H1 (cell line): ENCODE measurements around the gene ZNF189. TPM values are rescaled to one million over a fixed set of nuclear protein-coding genes. Genes with fewer than 3 reads are reported as not detected.

Source experiments
- CTCF ChIA-PET: fragments of 300-600 bp; sonication (Branson Sonifier 250); formaldehyde crosslinking; loops from one replicate; lab custom pipeline; 2021; ENCODE audit not compliant: partially characterized antibody; lab: Charles Lee
- POLR2A ChIA-PET: fragments of 300-600 bp; sonication (Branson Sonifier 250); formaldehyde crosslinking; loops from one replicate; lab custom pipeline; 2021; ENCODE audit warnings: inconsistent platforms; ENCODE audit not compliant: partially characterized antibody; lab: Charles Lee
- DNase-seq, 2 experiments: peaks; one replicate each; pipeline versions ENCODE4 v3.0.0 to v3.0.0-alpha.2; 2010 to 2022; ENCODE audit warnings: low spot score in 2 of 2, low read depth in 1 of 2, mixed read lengths in 1 of 2
- FAIRE-seq: peaks from 2 replicates; lab custom pipeline; 2011; peaks lifted over from hg19 to GRCh38; lab: Jason Lieb, UNC
- H2AFZ ChIP-seq: 2 replicates; pipeline ENCODE4 v1.8.1; 2012; ENCODE audit warnings: low read length, inconsistent platforms
- H2AK5ac ChIP-seq: 2 replicates; pipeline ENCODE4 v1.6.1; 2013; ENCODE audit warnings: low read depth, low read length
- H2BK120ac ChIP-seq: replicated peaks from 2 replicates; pipeline ENCODE3; 2013; ENCODE audit warnings: low read depth, low read length, inconsistent platforms
- H2BK12ac ChIP-seq: 2 replicates; pipeline ENCODE4 v1.6.1; 2013; ENCODE audit warnings: low read depth, low read length
- H2BK15ac ChIP-seq: 2 replicates; pipeline ENCODE4 v1.6.1; 2013; ENCODE audit warnings: low read length
- H2BK20ac ChIP-seq: 2 replicates; pipeline ENCODE4 v1.6.1; 2013; ENCODE audit warnings: low read length
- H2BK5ac ChIP-seq: 2 replicates; pipeline ENCODE4 v1.6.1; 2013; ENCODE audit warnings: low read depth, low read length
- H3K14ac ChIP-seq: 2 replicates; pipeline ENCODE4 v1.6.1; 2013; ENCODE audit warnings: inconsistent platforms; ENCODE audit not compliant: insufficient read length
- H3K18ac ChIP-seq: 2 replicates; pipeline ENCODE4 v1.6.1; 2013; ENCODE audit warnings: low read length; ENCODE audit errors: extremely low read depth
- H3K23ac ChIP-seq: 2 replicates; pipeline ENCODE4 v1.6.1; 2013; ENCODE audit warnings: inconsistent platforms; ENCODE audit not compliant: insufficient read length
- H3K23me2 ChIP-seq: 2 replicates; pipeline ENCODE4 v1.6.1; 2013; ENCODE audit warnings: low read depth, low read length
- H3K27ac ChIP-seq: 2 replicates; pipeline ENCODE4 v1.6.1; 2011; ENCODE audit warnings: low read depth, low read length, inconsistent platforms
- H3K27me3 ChIP-seq, 4 experiments: replicated peaks in 1 of 4; 1 replicate in 1 of 4; 2 replicates in 3 of 4; pipeline versions ENCODE4 v1.6.1 to v1.8.1; 2011 to 2013; ENCODE audit warnings: low read length in 3 of 4, mild to moderate bottlenecking in 3 of 4, inconsistent platforms in 2 of 4, mixed read lengths in 2 of 4, moderate library complexity in 1 of 4; ENCODE audit not compliant: control insufficient read depth in 3 of 4, insufficient read depth in 3 of 4; ENCODE audit errors: extremely low read depth in 1 of 4
- H3K36me3 ChIP-seq, 4 experiments: 2 replicates each; pipeline versions ENCODE4 v1.6.1 to v1.8.1; 2011 to 2013; ENCODE audit warnings: mild to moderate bottlenecking in 4 of 4, low read length in 3 of 4, moderate library complexity in 2 of 4, control low read depth in 1 of 4, inconsistent platforms in 1 of 4; ENCODE audit not compliant: insufficient read depth in 4 of 4, control insufficient read depth in 2 of 4
- H3K4ac ChIP-seq: replicated peaks from 2 replicates; pipeline ENCODE3; 2013; ENCODE audit warnings: low read length, low read depth, mixed read lengths, inconsistent platforms; ENCODE audit not compliant: insufficient read length
- H3K4me1 ChIP-seq, 4 experiments: replicated peaks in 1 of 4; 1 replicate in 1 of 4; 2 replicates in 3 of 4; pipeline versions ENCODE4 v1.6.1 to v1.8.1; 2011 to 2013; ENCODE audit warnings: low read length in 3 of 4, inconsistent platforms in 2 of 4, mixed read lengths in 1 of 4; ENCODE audit not compliant: insufficient read depth in 4 of 4, control insufficient read depth in 3 of 4
- H3K4me2 ChIP-seq, 2 experiments: 2 replicates each; pipeline versions ENCODE4 v1.6.1 to v1.8.1; 2011 to 2013; ENCODE audit warnings: low read depth in 2 of 2, low read length in 2 of 2, control low read depth in 1 of 2, inconsistent platforms in 1 of 2, mild to moderate bottlenecking in 1 of 2; ENCODE audit not compliant: insufficient read depth in 1 of 2
- H3K4me3 ChIP-seq, 4 experiments: fragments of 200-600, 300-600 bp in 1 of 4; sonication (generic), shearing (Covaris generic), sonication (Bioruptor Twin) in 1 of 4; 2 replicates each; pipeline versions ENCODE4 v1.5.1 to v1.8.1; 2011 to 2016; ENCODE audit warnings: low read length in 4 of 4, low read depth in 3 of 4, control low read depth in 2 of 4, inconsistent platforms in 2 of 4, mild to moderate bottlenecking in 2 of 4, mixed read lengths in 1 of 4, moderate library complexity in 1 of 4; ENCODE audit not compliant: insufficient read depth in 2 of 4; ENCODE audit errors: extremely low read depth in 1 of 4
- H3K56ac ChIP-seq: replicated peaks from 2 replicates; pipeline ENCODE3; 2013; ENCODE audit warnings: low read depth, mild to moderate bottlenecking, mixed read lengths, low read length, inconsistent platforms; ENCODE audit not compliant: insufficient read length
- H3K79me1 ChIP-seq: 2 replicates; pipeline ENCODE4 v1.6.1; 2013; ENCODE audit warnings: low read depth, low read length, control low read depth
- H3K79me2 ChIP-seq, 2 experiments: 2 replicates each; pipeline versions ENCODE4 v1.6.1 to v1.8.1; 2012 to 2013; ENCODE audit warnings: low read length in 2 of 2, mild to moderate bottlenecking in 2 of 2, inconsistent platforms in 1 of 2; ENCODE audit not compliant: insufficient read depth in 2 of 2, control insufficient read depth in 1 of 2
- H3K9ac ChIP-seq, 4 experiments: replicated peaks in 1 of 4; 1 replicate in 1 of 4; 2 replicates in 3 of 4; pipeline versions ENCODE4 v1.6.1 to v1.8.1; 2011 to 2013; ENCODE audit warnings: low read depth in 3 of 4, low read length in 3 of 4, control low read depth in 2 of 4, mild to moderate bottlenecking in 2 of 4, moderate library complexity in 2 of 4, inconsistent platforms in 1 of 4; ENCODE audit errors: extremely low read depth in 1 of 4
- H3K9me3 ChIP-seq, 2 experiments: 2 replicates each; pipeline versions ENCODE4 v1.6.1 to v1.8.1; 2012 to 2013; ENCODE audit warnings: mild to moderate bottlenecking in 2 of 2, moderate library complexity in 2 of 2, control low read depth in 1 of 2, inconsistent platforms in 1 of 2, low read depth in 1 of 2, low read length in 1 of 2, mixed read lengths in 1 of 2; ENCODE audit not compliant: insufficient read depth in 2 of 2
- H4K20me1 ChIP-seq, 2 experiments: replicated peaks in 1 of 2; 2 replicates each; pipeline versions ENCODE3 to v1.8.1; 2011 to 2013; ENCODE audit warnings: inconsistent platforms in 2 of 2, low read length in 2 of 2, mild to moderate bottlenecking in 1 of 2; ENCODE audit not compliant: insufficient read depth in 2 of 2, control insufficient read depth in 1 of 2
- H4K5ac ChIP-seq: 2 replicates; pipeline ENCODE4 v1.6.1; 2013; ENCODE audit warnings: low read length, low read depth, mixed read lengths, inconsistent platforms; ENCODE audit not compliant: insufficient read length
- H4K8ac ChIP-seq: 2 replicates; pipeline ENCODE4 v1.8.0; 2013; ENCODE audit warnings: mild to moderate bottlenecking, moderate library complexity, low read length, inconsistent platforms; ENCODE audit not compliant: insufficient read depth; ENCODE audit errors: extremely low read depth
- H4K91ac ChIP-seq: replicated peaks from 2 replicates; pipeline ENCODE3; 2013; ENCODE audit warnings: low read length, mixed read lengths, inconsistent platforms; ENCODE audit not compliant: insufficient read length
- HDAC2 ChIP-seq, 2 experiments: fragments of 300-600 bp in 1 of 2; sonication (generic) in 1 of 2; IDR thresholded peaks; 2 replicates each; pipeline ENCODE4 v1.6.1; 2011 to 2012; ENCODE audit warnings: low read depth in 2 of 2, low read length in 2 of 2, mild to moderate bottlenecking in 2 of 2, moderate library complexity in 2 of 2, borderline replicate concordance in 1 of 2, inconsistent platforms in 1 of 2
- SP2 ChIP-seq: IDR thresholded peaks from 2 replicates; pipeline ENCODE4 v1.6.1; 2012; ENCODE audit warnings: mild to moderate bottlenecking, low read length, inconsistent platforms
- ZNF274 ChIP-seq: IDR thresholded peaks from 2 replicates; pipeline ENCODE4 v1.7.0; 2012; ENCODE audit warnings: low read length, borderline replicate concordance; ENCODE audit errors: extremely low read depth
- WGBS, 2 experiments: shearing (Covaris generic) in 1 of 2; methylation state at CpG; one replicate each; pipeline versions ENCODE4 v1.1.6 to v1.1.7; 2013 to 2015; ENCODE audit warnings: low lambda C conversion rate in 2 of 2, mixed read lengths in 2 of 2, inconsistent platforms in 1 of 2, low coverage in 1 of 2, missing lambda C conversion rate in 1 of 2; ENCODE audit not compliant: insufficient replicate concordance in 2 of 2, insufficient coverage in 1 of 2, insufficient read length in 1 of 2; ENCODE audit errors: extremely low coverage in 1 of 2, missing lambda C conversion rate in 1 of 2; 5-methylcytosine and 5-hydroxymethylcytosine counted together
- polyA plus RNA-seq, 7 experiments: library from polyadenylated mRNA; depleted of rRNA in 3 of 7; stranded (reverse) in 5 of 7; unstranded in 2 of 7; fragments of >200 nt in 5 of 7; fragments of 200-250 nt in 2 of 7; gene quantifications; 1 replicate in 5 of 7; 2 replicates in 1 of 7; 4 replicates in 1 of 7; pipeline versions ENCODE4 v1.2.1 to v1.2.3, GENCODE V29; 2011 to 2013; ENCODE audit warnings: missing spikeins in 2 of 7, mixed read lengths in 2 of 7
- total RNA-seq: library from RNA; stranded (reverse); fragmentation: NEBNext Ultra II Directional; extraction: Animal tissue kit (Norgen Biotek cat#: 25700); gene quantifications from 2 replicates; pipeline ENCODE4 v1.2.1, GENCODE V29; 2021

ZNF189 gene
- total and polyA plus RNA-seq, 2 of the 8 experiments (the other 6 are each of a cell fraction or from before 2014, with no cell fraction given): 1.9 to 12.3 TPM

- H2BK120ac ChIP-seq: no peak overlapping the region
- H3K4me3 ChIP-seq: no peak overlapping the region
- H3K56ac ChIP-seq: no peak overlapping the region
- POLR2A ChIA-PET: interaction anchor here (0.7 kb wide), 1 partner anchor 8 kb away, joined by 3 read pairs; no protein-coding TSS in a partner anchor
- no peak overlapping the region for H3K14ac ChIP-seq
- H3K23ac ChIP-seq: no peak overlapping the region
- CTCF ChIA-PET: interaction anchor here (0.6 to 0.7 kb wide), 2 partner anchors 10 to 537 kb away, joined by 3 to 4 read pairs; no protein-coding TSS in a partner anchor
- H3K18ac ChIP-seq: no peak overlapping the region
- no peak for TF ChIP-seq SP2
- no peak for TF ChIP-seq HDAC2 (IDR thresholded peaks at IDR 0.05; ENCODE audit: borderline replicate concordance in 1 of 2, low read depth in 2 of 2, low read length in 2 of 2)
- no peak for TF ChIP-seq ZNF274
- H3K27me3 ChIP-seq: no peaks in the 10 kb centered on the region
- H3K79me2 ChIP-seq: no peaks in the 10 kb centered on the region
- no peaks in the 10 kb centered on the region for H3K36me3 ChIP-seq
- no peak overlapping the region for H4K5ac ChIP-seq
- no peak overlapping the region for H3K9ac ChIP-seq
- no peak overlapping the region for H4K8ac ChIP-seq
- DNase-seq: no peak
- H3K4ac ChIP-seq: no peak overlapping the region
- no peak overlapping the region for H2AK5ac ChIP-seq
- H3K27ac ChIP-seq: no peak overlapping the region
- no peaks in the 10 kb centered on the region for H3K4me1 ChIP-seq
- no peak overlapping the region for H4K91ac ChIP-seq
- H2BK5ac ChIP-seq: no peak overlapping the region
- no peak overlapping the region for H2BK15ac ChIP-seq
- no peak overlapping the region for H2BK20ac ChIP-seq
- H3K79me1 ChIP-seq: no peaks in the 10 kb centered on the region
- no peak for FAIRE-seq
- no peak overlapping the region for H2AFZ ChIP-seq
- no peak overlapping the region for H2BK12ac ChIP-seq
- no peak overlapping the region for H3K4me2 ChIP-seq
- no peaks in the 10 kb centered on the region for H3K23me2 ChIP-seq
- no peaks in the 10 kb centered on the region for H4K20me1 ChIP-seq
- 98% methylated on average over 3 of the region's 3 CpGs; no CpG with 5 or more reads in 1 of the 2 experiments for WGBS, 2 experiments
- no peaks in the 10 kb centered on the region for H3K9me3 ChIP-seq
Measured at GRCh38 chr9:101367323-101367722, 31.3 kb upstream of the ZNF189 start.
